ENCODE data around the gene LRRC26. TPM values are rescaled to one million over a fixed set of nuclear protein-coding genes. Genes with fewer than 3 reads are reported as not detected.

LRRC26 gene
- polyA plus RNA-seq, 1 donor (not counting 4 experiments of a cell fraction or from before 2014, with no cell fraction given) = not detected

DNA sequence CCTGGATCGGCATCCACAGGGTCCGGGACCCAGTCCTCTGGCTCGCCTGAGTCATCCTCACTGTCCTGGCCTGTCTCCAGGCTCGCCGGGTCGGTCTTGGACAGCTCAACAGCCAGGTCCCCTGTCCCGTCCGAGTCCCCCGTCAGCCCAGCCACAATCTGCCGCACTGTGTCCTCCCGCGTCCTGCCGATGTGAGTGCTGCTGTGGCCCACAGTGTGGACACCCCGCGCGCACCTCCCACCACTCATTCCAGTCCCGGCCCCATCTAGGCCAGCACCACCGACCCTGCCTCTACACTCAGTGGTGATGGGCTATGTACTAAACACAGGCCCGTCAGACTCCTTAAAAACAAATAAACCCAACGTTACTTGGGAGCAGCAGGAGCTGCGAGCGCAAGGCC, 11.8 kb upstream of the LRRC26 start:
- no peak overlapping the region for H3K9ac ChIP-seq (ENCODE audit: control insufficient read depth, extremely low read depth, insufficient read depth, low read length)
- H3K9me3 ChIP-seq (ENCODE audit: control insufficient read depth, low read depth, low read length) = no peaks in the 10 kb centered on the region
- peaks cover 1% of the 10 kb centered on the region for H4K20me1 ChIP-seq (ENCODE audit: control insufficient read depth, extremely low read depth, insufficient read depth, low read length)
- FAIRE-seq (no peak), DNase-seq (ENCODE audit: low read depth, low spot score) (no peak)
- no peak overlapping the region for H3K27ac ChIP-seq (ENCODE audit: control insufficient read depth, insufficient read depth, low read length)
- peaks cover 18 to 21% of the 10 kb centered on the region in 2 experiments for H3K36me3 ChIP-seq (ENCODE audit: control insufficient read depth in 2 of 2, extremely low read depth in 1 of 2, insufficient read depth in 2 of 2, low read length in 2 of 2)
- peaks cover 13% of the 10 kb centered on the region for H3K79me2 ChIP-seq (ENCODE audit: control insufficient read depth, insufficient read depth, low read length)
- no peaks in the 10 kb centered on the region for H3K9me1 ChIP-seq (ENCODE audit: control insufficient read depth, extremely low read depth, insufficient read depth, low read length)
- TF ChIP-seq, protein P1, sequence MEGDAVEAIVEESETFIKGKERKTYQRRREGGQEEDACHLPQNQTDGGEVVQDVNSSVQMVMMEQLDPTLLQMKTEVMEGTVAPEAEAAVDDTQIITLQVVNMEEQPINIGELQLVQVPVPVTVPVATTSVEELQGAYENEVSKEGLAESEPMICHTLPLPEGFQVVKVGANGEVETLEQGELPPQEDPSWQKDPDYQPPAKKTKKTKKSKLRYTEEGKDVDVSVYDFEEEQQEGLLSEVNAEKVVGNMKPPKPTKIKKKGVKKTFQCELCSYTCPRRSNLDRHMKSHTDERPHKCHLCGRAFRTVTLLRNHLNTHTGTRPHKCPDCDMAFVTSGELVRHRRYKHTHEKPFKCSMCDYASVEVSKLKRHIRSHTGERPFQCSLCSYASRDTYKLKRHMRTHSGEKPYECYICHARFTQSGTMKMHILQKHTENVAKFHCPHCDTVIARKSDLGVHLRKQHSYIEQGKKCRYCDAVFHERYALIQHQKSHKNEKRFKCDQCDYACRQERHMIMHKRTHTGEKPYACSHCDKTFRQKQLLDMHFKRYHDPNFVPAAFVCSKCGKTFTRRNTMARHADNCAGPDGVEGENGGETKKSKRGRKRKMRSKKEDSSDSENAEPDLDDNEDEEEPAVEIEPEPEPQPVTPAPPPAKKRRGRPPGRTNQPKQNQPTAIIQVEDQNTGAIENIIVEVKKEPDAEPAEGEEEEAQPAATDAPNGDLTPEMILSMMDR (optimal IDR thresholded peaks at IDR 0.05 in 1 of 3, IDR thresholded peaks at IDR 0.05 in 1 of 3, conservative IDR thresholded peaks at IDR 0.05 in 1 of 3; ENCODE audit: extremely low read depth in 1 of 3, insufficient read depth in 2 of 3, low read length in 3 of 3) = no peak
- no peak for TF ChIP-seq EZH2 (IDR thresholded peaks at IDR 0.05; ENCODE audit: low read length)
- dilution Hi-C loops (cut with MboI; ENCODE audit: extremely low pct_ligation_motif_present, low sequenced_read_pairs) = no loop called here
- peaks cover under 1% of the 10 kb centered on the region for H3K4me1 ChIP-seq (ENCODE audit: control insufficient read depth, extremely low read depth, insufficient read depth, low read length)
- no peak overlapping the region for H3K4me2 ChIP-seq (ENCODE audit: control insufficient read depth, extremely low read depth, insufficient read depth, low read depth, low read length)
- no peaks in the 10 kb centered on the region for H3K27me3 ChIP-seq (ENCODE audit: control insufficient read depth, extremely low read depth, insufficient read depth, low read length)
- no peak overlapping the region for H3K4me3 ChIP-seq (ENCODE audit: control insufficient read depth in 2 of 3, extremely low read depth in 1 of 3, insufficient read depth in 2 of 3, low read depth in 1 of 3, low read length in 3 of 3)
- H2AFZ ChIP-seq (ENCODE audit: control insufficient read depth, low read length) = no peak overlapping the region

DNA sequence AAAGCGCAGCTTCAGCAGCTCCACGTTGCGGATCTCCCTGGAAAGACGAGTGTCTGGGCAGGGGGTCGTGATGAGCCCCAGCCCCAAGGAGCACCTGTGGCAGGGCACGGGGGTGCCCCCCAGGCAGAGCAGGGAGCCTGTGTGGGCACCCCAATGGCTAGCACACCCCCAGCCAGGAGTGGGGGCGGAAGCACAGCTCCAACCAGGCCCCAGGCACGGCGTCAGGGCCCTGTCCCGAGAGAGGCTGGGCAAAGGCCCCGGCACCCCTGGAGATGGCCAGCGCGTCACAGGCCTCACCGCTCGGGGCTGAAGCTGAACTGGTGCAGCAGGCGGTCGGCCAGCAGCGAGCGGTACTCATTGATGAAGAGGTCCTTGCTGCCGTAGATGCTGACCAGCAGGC, 10.6 kb upstream of the LRRC26 start:
- no peak overlapping the region for H2AFZ ChIP-seq (ENCODE audit: control insufficient read depth, low read length)
- H3K9ac ChIP-seq (ENCODE audit: control insufficient read depth, extremely low read depth, insufficient read depth, low read length) = no peak overlapping the region
- H3K9me1 ChIP-seq (ENCODE audit: control insufficient read depth, extremely low read depth, insufficient read depth, low read length) = no peaks in the 10 kb centered on the region
- no peak overlapping the region for H3K4me3 ChIP-seq (ENCODE audit: control insufficient read depth in 2 of 3, extremely low read depth in 1 of 3, insufficient read depth in 2 of 3, low read depth in 1 of 3, low read length in 3 of 3)
- no peak overlapping the region for H3K4me2 ChIP-seq (ENCODE audit: control insufficient read depth, extremely low read depth, insufficient read depth, low read depth, low read length)
- no peaks in the 10 kb centered on the region for H3K4me1 ChIP-seq (ENCODE audit: control insufficient read depth, extremely low read depth, insufficient read depth, low read length)
- no peak for TF ChIP-seq EZH2 (IDR thresholded peaks at IDR 0.05; ENCODE audit: low read length)
- TF ChIP-seq, protein P1 (optimal IDR thresholded peaks at IDR 0.05 in 1 of 3, IDR thresholded peaks at IDR 0.05 in 1 of 3, conservative IDR thresholded peaks at IDR 0.05 in 1 of 3; ENCODE audit: extremely low read depth in 1 of 3, insufficient read depth in 2 of 3, low read length in 3 of 3) = no peak
- H3K79me2 ChIP-seq (ENCODE audit: control insufficient read depth, insufficient read depth, low read length) = peaks cover 1% of the 10 kb centered on the region
- H3K27me3 ChIP-seq (ENCODE audit: control insufficient read depth, extremely low read depth, insufficient read depth, low read length) = peaks cover 1% of the 10 kb centered on the region
- dilution Hi-C loops (cut with MboI; ENCODE audit: extremely low pct_ligation_motif_present, low sequenced_read_pairs) = no loop called here
- peaks cover 15 to 17% of the 10 kb centered on the region in 2 experiments for H3K36me3 ChIP-seq (ENCODE audit: control insufficient read depth in 2 of 2, extremely low read depth in 1 of 2, insufficient read depth in 2 of 2, low read length in 2 of 2)
- no peaks in the 10 kb centered on the region for H3K9me3 ChIP-seq (ENCODE audit: control insufficient read depth, low read depth, low read length)
- DNase-seq (ENCODE audit: low read depth, low spot score) = no peak
- H4K20me1 ChIP-seq (ENCODE audit: control insufficient read depth, extremely low read depth, insufficient read depth, low read length) = peaks cover 5% of the 10 kb centered on the region
- no peak for FAIRE-seq
- H3K27ac ChIP-seq (ENCODE audit: control insufficient read depth, insufficient read depth, low read length) = no peak overlapping the region

Measured in keratinocyte (primary cell).